ENCODE data around the gene RNASET2. TPM values are rescaled to one million over a fixed set of nuclear protein-coding genes. Genes with fewer than 3 reads are reported as not detected.
"Not testable (repeated sequence)": the region's sequence is repeated elsewhere in the genome, so short reads cannot be mapped to it uniquely, and the experiment has no call there.

Gene RNASET2
- total RNA-seq, 1 donor: 22.5 TPM

DNA sequence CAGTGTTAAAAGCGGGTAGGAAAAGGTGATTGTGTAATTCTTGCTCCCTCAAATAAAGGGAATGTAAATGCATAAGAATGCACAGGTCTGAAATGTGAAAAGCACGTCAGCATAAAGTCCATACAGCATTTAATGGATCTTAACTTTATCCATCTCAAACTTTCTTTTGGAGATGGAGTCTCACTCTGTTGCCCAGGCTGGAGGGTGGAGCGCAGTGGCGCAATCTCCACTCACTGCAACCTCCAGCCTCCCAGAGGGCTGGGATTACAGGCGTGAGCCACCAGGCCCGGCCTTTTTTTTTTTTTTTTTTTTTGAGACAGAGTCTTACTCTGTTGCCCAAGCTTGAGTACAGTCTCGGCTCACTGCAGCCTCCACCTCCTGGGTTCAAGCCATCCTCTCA is 33.4 kb downstream of the RNASET2 start:
- no peak overlapping the region for H3K4me3 ChIP-seq (ENCODE audit: low read depth, low read length)
- TF ChIP-seq, protein P1, sequence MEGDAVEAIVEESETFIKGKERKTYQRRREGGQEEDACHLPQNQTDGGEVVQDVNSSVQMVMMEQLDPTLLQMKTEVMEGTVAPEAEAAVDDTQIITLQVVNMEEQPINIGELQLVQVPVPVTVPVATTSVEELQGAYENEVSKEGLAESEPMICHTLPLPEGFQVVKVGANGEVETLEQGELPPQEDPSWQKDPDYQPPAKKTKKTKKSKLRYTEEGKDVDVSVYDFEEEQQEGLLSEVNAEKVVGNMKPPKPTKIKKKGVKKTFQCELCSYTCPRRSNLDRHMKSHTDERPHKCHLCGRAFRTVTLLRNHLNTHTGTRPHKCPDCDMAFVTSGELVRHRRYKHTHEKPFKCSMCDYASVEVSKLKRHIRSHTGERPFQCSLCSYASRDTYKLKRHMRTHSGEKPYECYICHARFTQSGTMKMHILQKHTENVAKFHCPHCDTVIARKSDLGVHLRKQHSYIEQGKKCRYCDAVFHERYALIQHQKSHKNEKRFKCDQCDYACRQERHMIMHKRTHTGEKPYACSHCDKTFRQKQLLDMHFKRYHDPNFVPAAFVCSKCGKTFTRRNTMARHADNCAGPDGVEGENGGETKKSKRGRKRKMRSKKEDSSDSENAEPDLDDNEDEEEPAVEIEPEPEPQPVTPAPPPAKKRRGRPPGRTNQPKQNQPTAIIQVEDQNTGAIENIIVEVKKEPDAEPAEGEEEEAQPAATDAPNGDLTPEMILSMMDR (IDR thresholded peaks at IDR 0.05; ENCODE audit: insufficient read depth, low read depth, low read length): no peak
- no peak for DNase-seq (ENCODE audit: low read depth)

DNA sequence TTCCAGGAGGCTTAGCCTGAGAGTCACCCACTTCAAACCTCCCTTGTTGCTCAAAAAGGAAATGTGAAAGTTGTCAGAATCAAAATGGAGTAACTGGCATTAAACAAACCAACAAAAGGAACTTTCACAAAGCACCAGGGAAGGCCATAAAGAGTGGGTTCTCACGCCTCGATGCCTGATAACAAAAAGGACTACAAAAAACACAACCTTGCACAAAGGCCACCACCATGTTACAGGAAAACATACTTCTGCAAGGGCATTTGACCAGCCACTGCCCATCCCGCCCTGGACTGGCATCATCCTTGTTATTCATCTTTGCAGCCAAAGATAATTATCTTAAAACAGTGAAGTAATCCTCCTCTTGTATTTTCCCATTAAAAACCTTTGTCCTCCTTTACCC is 34.8 kb downstream of the RNASET2 start:
- TF ChIP-seq, protein P1 (IDR thresholded peaks at IDR 0.05; ENCODE audit: insufficient read depth, low read depth, low read length): no peak
- no peak for DNase-seq (ENCODE audit: low read depth)
- no peak overlapping the region for H3K4me3 ChIP-seq (ENCODE audit: low read depth, low read length)

DNA sequence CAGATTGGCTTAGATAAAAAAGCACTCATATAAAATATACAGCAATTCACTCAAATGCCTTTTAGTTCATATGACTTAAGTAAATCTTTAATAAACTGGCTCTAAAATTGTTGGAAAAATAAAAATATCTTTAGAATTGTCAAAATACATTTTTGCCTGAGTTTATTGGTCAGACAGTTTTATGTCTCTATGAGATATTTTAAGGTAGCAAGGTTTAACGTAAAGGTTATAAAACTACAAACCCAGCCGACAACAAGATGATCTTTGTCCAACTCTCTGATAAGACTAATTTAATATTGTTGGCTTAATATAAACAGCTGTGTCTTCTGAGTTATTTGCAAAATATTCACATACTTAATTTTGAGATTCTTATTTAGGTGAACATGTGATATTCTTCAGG is 39.5 kb downstream of the RNASET2 start:
- no peak overlapping the region for H3K4me3 ChIP-seq (ENCODE audit: low read depth, low read length)
- TF ChIP-seq, protein P1 (IDR thresholded peaks at IDR 0.05; ENCODE audit: insufficient read depth, low read depth, low read length): no peak
- no peak for DNase-seq (ENCODE audit: low read depth)

DNA sequence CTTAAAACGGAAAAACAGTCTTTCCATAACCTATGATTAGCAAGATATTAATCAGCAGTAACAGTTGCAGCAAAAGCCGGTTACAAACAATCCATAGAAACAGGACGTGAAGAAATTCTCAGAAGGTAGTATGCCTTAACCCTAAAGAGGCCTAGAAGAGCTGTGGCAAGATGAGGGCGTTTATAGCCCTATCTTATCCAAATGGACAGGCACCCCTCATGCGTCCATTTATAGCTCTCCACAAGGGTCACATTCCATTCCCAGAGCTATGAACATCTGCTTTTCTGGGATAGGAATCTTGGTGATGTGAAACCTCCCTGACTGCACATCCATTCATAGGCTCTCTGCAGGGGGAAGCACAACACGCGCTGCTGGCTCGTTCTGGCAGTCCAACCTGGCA is 40.9 kb downstream of the RNASET2 start:
- H3K4me3 ChIP-seq (ENCODE audit: low read depth, low read length); DNase-seq (ENCODE audit: low read depth): not testable (repeated sequence)

DNA sequence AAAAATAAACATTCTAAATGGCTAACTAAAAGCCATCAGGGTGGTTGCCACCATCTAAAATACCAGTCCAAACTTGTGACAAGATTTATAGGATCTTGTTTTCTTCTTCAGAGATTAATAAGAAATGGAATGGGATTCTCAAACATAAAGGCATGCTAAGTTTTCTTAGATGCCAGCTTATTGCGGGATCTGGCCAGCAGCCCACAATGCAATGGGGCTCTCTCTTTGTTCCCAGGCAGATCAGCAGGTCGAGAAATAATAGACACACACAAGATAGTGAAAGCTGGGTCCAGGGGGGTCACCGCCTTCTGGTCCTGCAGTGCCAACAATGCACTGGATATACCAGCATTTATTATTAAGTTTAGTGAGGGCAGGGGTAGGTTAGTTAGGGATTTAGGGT is 41.4 kb downstream of the RNASET2 start:
- not testable (repeated sequence) for DNase-seq (ENCODE audit: low read depth); H3K4me3 ChIP-seq (ENCODE audit: low read depth, low read length)

DNA sequence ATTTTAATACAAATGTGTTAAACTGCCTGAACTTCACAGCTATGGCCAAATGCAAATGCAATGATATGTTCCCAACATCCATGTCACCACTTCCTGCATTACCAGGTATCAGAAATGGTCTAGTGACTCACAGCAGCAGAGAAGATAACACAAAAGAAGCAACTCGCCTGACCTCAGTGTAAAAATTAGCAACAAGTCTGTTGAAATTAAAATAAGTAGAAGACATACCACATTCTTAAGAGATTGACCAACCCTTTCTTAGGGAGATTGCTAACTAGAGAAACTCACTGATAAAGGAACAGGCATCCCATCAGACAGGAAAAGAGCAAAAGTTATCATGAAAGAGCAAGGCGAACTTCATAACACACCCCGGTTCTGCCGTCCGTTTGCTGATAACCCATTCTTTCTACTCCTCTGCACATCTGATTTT is 45.1 kb downstream of the RNASET2 start:
- DNase-seq (ENCODE audit: low read depth): no peak
- H3K4me3 ChIP-seq (ENCODE audit: low read depth, low read length): no peak overlapping the region
- TF ChIP-seq, protein P1 (IDR thresholded peaks at IDR 0.05; ENCODE audit: insufficient read depth, low read depth, low read length): no peak

DNA sequence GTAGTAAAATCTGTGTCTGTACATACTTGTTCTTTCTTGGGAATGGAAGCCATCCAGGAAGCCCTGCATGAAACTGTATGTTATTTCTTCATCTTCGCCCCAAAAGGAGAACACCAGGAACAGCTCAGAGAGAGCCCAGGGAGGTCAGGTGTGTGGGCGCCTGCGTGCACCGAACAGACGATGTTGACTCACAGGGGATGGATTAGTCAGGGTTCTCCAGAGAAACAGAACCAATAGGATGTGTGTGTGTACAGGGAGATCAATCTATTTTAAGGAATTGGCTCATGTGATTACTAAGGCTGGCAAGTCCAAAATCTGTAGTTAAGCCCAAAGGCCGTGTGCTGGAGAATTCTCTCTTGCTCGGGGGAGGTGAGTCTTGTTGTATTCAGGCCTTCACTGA is 45.7 kb downstream of the RNASET2 start:
- TF ChIP-seq, protein P1 (IDR thresholded peaks at IDR 0.05; ENCODE audit: insufficient read depth, low read depth, low read length): no peak
- H3K4me3 ChIP-seq (ENCODE audit: low read depth, low read length): no peak overlapping the region
- no peak for DNase-seq (ENCODE audit: low read depth)

DNA sequence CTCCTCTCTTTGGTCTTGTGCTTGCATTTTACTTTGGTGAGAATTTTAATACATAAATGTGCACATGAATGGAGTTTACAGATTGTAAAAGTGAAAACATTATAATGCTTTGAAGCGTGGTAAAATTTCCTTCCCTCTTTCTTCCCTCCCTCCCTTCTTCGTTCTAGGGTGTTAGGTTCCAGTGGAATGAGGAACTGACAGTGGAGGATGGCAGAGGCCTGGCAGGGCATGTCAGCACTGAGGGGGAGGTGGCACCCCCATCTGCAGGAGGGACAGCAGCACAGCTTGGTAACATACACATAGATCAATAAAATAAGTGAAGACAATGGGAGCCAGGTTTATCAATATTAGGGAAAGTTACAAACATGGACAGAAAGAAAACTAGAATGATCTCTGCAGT is 47.5 kb downstream of the RNASET2 start:
- TF ChIP-seq, protein P1 (IDR thresholded peaks at IDR 0.05; ENCODE audit: insufficient read depth, low read depth, low read length): no peak
- DNase-seq (ENCODE audit: low read depth): no peak

More for the DNA sequence above, 47.5 kb downstream of the RNASET2 start:
- no peak overlapping the region for H3K4me3 ChIP-seq (ENCODE audit: low read depth, low read length)

Measured in fibroblast of villous mesenchyme (primary cell).